Upper lobe of right lung (tissue), 1 donor: Measurements from ENCODE around the gene FH. TPM values are rescaled to one million over a fixed set of nuclear protein-coding genes. Genes with fewer than 3 reads are reported as not detected.

ENCODE experiments used
- ATAC-seq: fragments of 200-7000 bp; cut with Tn5 transposase; one replicate; pipeline ENCODE4 v1.9.1; 2020; ENCODE audit warnings: mild to moderate bottlenecking, moderate library complexity
- DNase-seq: peaks from one replicate; pipeline ENCODE4 v3.0.0-alpha.2; 2020
- H3K27ac ChIP-seq: fragments of 200-600 bp; one replicate; pipeline ENCODE4 v1.8.0; 2022
- H3K27me3 ChIP-seq: fragments of 200-600 bp; one replicate; pipeline ENCODE4 v1.8.0; 2022; ENCODE audit warnings: mild to moderate bottlenecking
- H3K36me3 ChIP-seq: fragments of 200-600 bp; one replicate; pipeline ENCODE4 v1.8.0; 2022
- H3K4me1 ChIP-seq: fragments of 200-600 bp; one replicate; pipeline ENCODE4 v1.8.0; 2022
- H3K4me3 ChIP-seq: fragments of 200-600 bp; one replicate; pipeline ENCODE4 v1.8.0; 2022; ENCODE audit warnings: mild to moderate bottlenecking
- H3K9me3 ChIP-seq: fragments of 200-600 bp; one replicate; pipeline ENCODE4 v1.8.0; 2022
- CTCF ChIP-seq: fragments of 200-600 bp; IDR thresholded peaks from one replicate; pipeline ENCODE4 v1.8.0; 2022; ENCODE audit warnings: antibody characterized with exemption
- intact Hi-C: fragments of 100-400 bp; cut with DNase I; formaldehyde crosslinking; loops from one replicate; pipeline ENCODE4 v1.11.0; 2022
- total RNA-seq: library from RNA; stranded (reverse); fragmentation: NEBNext Ultra II Directional; extraction: Animal tissue kit (Norgen Biotek cat#: 25700); gene quantifications from one replicate; pipeline ENCODE4 v1.2.1, GENCODE V29; 2021
- donor health status: DM: no; HTN: yes; CAD: no; lungs with severe emphysema.

The FH gene
- total RNA-seq, 1 donor from 2014 or later: 37.4 TPM

- no peak for TF ChIP-seq CTCF
- Histone ChIP-seq H3K9me3 (no peaks in the 10 kb centered on the region), H3K27me3 (peaks cover 1% of the 10 kb centered on the region), H3K4me1 (peaks cover 8% of the 10 kb centered on the region), H3K27ac (peak within 1 kb of the TSS; percentile 75), H3K36me3 (no peaks in the 10 kb centered on the region), H3K4me3 (peak within 1 kb of the TSS; percentile 57)
- DNase-seq (no peak), ATAC-seq (peak; percentile 60)
- intact Hi-C loops: no loop called here
Measured at GRCh38 chr1:241532162-241532531, 12.6 kb upstream of the FH start, which contains the start of gene KMO. KMO (plus strand) TSS chr1:241532378; CDS start chr1:241532445, 67 bp downstream.

GRCh38 chr1:241531195-241532161, 11.9 kb upstream of the FH start:
- peaks cover 4% of the 10 kb centered on the region for H3K27me3 ChIP-seq
- no peaks in the 10 kb centered on the region for H3K9me3 ChIP-seq
- peak overlapping the region; percentile 75 for H3K27ac ChIP-seq
- peak; percentile 71 for TF ChIP-seq CTCF
- peak; percentile 93 for ATAC-seq
- H3K36me3 ChIP-seq: no peaks in the 10 kb centered on the region
- H3K4me3 ChIP-seq: peak overlapping the region; percentile 57
- intact Hi-C loops: no loop called here
- DNase-seq: no peak
- H3K4me1 ChIP-seq: peaks cover 8% of the 10 kb centered on the region

GRCh38 chr1:241527146-241527545, 7.6 kb upstream of the FH start:
- Histone ChIP-seq H3K9me3 (no peaks in the 10 kb centered on the region), H3K4me3 (no peak overlapping the region), H3K4me1 (no peaks in the 10 kb centered on the region), H3K27me3 (peaks cover 10% of the 10 kb centered on the region), H3K36me3 (no peaks in the 10 kb centered on the region), H3K27ac (no peak overlapping the region)
- no peak for TF ChIP-seq CTCF
- no peak for ATAC-seq
- intact Hi-C loops: no loop called here
- no peak for DNase-seq

- H3K4me1 ChIP-seq: no peaks in the 10 kb centered on the region
- H3K36me3 ChIP-seq: no peaks in the 10 kb centered on the region
- H3K27me3 ChIP-seq: peaks cover 10% of the 10 kb centered on the region
- no peak for TF ChIP-seq CTCF
- no peak for DNase-seq
- ATAC-seq: no peak
- intact Hi-C loops: no loop called here
- H3K4me3 ChIP-seq: no peak overlapping the region
- no peak overlapping the region for H3K27ac ChIP-seq
- no peaks in the 10 kb centered on the region for H3K9me3 ChIP-seq
Measured at GRCh38 chr1:241525026-241525425, 5.5 kb upstream of the FH start.

GRCh38 chr1:241521718-241522117, 2.2 kb upstream of the FH start:
- H3K36me3 ChIP-seq: no peaks in the 10 kb centered on the region
- TF ChIP-seq CTCF: no peak
- intact Hi-C loops: no loop called here
- H3K4me3 ChIP-seq: no peak overlapping the region
- H3K27me3 ChIP-seq: peaks cover 6% of the 10 kb centered on the region
- H3K27ac ChIP-seq: no peak overlapping the region
- peaks cover 12% of the 10 kb centered on the region for H3K4me1 ChIP-seq
- H3K9me3 ChIP-seq: no peaks in the 10 kb centered on the region
- DNase-seq (no peak), ATAC-seq (no peak)
